NCI-H1092 (cell line): Measurements from ENCODE around the gene ANKRD44.
"Not testable (repeated sequence)": the region's sequence is repeated elsewhere in the genome, so short reads cannot be mapped to it uniquely, and the experiment has no call there.

ENCODE experiments used
- DNase-seq: peaks from one replicate; lab custom pipeline; 2025; lab: John Stamatoyannopoulos, UW

Gene ANKRD44

GRCh38 chr2:197076652-197077051, 233.9 kb downstream of the ANKRD44 start:
- DNase-seq = no peak

DNA sequence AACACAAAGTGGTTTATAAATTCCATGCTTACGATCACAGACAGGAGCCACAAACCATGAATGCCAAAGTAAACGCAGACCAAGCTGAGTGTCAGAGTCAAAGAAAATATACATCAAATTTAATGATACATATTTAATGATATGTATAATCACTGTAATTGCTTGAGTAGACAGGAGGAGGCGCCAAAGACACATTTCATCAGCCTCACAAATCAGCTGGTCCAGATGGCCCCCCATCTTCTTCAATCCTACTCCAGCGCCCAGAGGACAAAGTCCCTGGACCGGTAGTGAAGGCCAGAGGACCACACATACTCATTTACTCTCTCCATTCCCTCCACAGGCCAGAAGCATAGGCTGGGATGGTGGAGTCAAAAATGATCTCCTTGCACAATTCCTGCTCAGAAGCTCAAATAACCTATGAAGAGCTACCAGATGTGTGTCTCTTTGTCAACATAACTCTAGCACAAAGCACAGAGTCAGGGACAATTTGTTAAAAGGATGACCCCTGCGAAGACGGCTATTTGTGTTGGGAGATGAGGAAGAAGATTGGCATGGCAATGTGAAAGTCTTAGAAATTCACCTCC, 234.7 kb downstream of the ANKRD44 start:
- no peak for DNase-seq

GRCh38 chr2:197075281-197075680, 235.3 kb downstream of the ANKRD44 start:
- no peak for DNase-seq

DNA sequence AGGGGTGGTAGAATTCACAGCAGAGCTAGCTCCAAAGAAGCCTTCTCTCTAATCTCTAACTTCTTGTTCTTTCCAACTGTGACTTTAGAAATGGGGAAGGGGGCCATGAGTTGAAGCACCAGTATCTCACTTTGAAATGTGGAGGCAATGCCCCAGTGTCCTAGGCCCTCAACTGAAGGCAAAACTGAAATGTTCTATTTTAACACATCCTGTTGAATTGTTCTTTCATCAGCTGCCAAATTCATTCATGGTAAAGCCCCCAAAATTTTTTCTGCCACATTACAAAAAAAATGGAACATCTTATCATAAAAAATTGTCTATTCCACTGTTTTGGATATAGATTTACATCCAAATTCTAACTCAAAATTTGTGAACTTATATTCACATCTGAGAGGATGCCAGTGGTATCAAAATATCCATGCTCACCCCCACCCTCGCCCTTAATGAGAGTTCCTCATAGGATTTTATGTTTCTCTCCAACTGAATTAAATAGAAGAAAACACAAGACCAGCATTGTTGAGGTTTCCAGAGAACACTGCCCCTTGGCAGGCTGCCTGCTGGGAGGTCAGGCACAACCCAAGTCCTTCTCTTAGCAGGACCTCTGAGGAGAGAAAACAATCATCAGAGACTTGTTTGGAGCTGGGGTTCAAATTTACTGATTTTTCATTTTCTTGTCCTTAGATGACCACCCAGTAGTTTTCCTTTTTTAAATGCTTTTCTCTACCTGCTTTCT, 236.7 kb downstream of the ANKRD44 start:
- DNase-seq = no peak

DNA sequence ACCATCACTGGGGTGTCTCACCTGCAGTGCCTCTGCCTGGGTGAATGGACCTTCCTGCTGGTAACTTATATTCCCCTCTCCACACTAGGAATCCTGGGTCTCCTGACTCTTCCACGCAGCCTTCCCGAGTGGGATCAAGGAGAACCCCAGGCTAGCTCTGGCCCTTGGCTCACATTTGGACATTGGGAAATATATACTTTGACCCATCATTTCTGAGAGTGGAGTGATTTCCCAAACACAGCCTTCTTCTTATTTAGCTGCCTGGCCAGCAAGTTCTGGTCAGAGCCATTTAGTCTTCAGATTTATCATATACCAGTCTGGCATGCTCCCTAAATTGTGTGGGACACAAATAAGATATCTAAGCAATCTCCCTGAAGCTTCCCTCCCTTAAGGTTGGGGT, 237.3 kb downstream of the ANKRD44 start:
- no peak for DNase-seq

DNA sequence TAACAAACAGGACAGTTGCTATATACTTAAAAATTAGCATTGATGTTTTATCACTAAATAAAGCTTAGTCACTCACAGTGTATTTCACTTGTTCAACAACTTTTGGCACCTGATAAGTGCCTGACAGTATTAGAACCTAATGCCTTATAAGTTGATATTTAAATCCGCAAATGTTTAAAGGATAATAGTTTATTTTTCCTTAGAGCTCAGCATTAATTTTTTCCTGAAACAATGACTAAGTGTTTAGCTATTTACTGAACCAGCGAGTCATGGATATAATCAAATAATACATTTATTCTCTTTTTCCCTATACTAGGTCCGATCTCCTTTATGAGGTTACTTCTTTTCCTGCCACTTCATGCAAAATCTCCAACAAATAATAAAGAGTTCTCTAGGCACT, 238.0 kb downstream of the ANKRD44 start:
- no peak for DNase-seq

GRCh38 chr2:197071790-197072436, 238.7 kb downstream of the ANKRD44 start:
- DNase-seq = no peak

DNA sequence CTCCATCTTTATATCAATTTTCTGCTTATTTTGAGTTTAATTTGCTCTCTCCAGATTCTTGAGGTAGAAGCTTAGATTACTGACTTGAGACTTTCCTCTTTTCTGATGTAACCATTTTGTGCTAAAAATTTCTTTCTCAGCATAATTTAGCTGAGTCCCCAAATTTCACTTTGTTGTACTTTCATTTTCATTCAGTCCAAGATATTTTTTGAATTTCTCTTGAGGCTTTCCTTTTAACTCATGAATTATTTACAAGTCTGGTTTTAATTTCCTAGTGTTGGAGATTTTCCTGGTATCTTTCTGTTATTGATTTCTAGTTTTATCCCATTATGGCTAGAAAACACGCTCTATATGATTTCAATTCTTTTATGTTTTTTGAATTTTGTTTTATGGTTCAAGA, 239.4 kb downstream of the ANKRD44 start:
- no peak for DNase-seq

- no peak for DNase-seq
These were observed 240.6 kb downstream of the ANKRD44 start for GRCh38 chr2:197069958-197070357.

DNA sequence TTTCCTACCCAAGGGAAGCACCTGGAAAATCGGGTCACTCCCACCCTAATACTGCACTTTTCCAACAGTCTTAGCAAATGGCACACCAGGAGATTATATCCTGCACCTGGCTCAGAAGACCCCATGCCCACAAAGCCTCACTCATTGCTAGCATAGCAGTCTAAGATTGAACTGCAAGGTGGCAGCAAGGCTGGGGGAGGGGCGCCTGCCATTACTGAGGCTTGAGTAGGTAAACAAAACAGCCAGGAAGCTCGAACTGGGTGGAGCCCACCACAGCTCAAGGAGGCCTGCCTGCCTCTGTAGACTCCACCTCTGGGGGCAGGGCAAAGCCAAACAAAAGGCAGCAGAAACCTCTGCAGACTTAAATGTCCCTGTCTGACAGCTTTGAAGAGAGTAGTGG, 248.0 kb downstream of the ANKRD44 start:
- DNase-seq = not testable (repeated sequence)

- no peak for DNase-seq
These were observed 251.1 kb downstream of the ANKRD44 start for GRCh38 chr2:197059477-197059876.

DNA sequence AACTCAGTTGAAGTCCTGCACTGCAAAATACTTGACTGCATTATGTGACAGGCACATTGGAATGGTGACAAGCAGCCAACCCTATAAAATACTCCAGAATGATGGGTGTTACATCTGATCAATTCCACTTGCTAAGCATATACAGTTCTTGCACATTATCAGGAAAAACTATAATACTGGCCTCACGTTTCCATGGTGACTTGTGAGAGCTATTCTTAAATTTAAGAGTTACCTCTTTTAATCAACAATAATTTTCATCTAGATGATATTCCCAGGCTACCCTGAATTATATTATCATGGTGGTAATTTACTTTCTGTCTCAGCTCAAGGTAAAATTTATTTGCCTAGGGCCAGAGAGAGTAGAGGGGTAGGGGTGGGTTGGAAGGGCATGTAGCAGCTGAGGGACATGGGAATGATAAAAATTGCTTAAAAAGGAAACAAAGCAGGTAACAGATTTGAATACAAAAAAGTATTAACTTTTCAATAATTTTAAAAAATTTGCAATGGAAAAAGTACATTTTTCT, 251.7 kb downstream of the ANKRD44 start:
- DNase-seq = no peak

DNA sequence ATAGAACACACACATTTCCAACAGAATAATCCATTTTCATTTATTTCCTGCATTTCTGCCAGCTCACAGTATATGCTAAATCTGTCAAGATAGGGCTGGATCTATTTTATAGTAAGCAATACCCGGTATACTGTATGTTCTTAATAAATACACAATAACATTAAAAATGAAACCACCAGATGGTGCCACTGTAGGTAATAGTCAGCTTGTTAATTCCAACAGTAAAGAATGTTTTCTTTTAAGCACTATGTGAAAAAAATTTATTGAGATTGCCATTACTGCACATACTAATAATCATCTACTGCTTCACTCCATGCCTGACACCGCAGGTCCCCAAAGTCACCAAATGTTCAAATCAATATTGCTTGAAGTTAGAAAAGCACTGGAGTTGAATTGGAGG, 252.6 kb downstream of the ANKRD44 start:
- no peak for DNase-seq

DNA sequence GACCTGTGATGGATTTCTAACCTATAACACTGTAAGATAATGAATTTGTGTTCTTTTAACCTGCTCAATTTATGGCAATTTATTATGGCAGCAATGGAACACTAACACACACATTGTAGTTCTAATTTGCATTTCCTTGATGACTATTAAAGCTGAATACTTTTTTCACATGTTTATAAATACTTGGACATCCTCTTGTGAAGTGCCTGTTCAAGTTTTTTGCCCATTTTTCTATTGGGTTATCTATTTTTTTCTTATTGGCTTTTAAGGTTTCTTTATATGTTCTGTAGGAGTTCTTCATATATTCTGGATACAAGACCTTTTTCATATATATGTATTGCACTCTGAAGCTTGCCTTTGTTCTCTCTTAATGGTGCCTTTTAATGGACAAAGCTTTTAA, 255.5 kb downstream of the ANKRD44 start:
- no peak for DNase-seq

DNA sequence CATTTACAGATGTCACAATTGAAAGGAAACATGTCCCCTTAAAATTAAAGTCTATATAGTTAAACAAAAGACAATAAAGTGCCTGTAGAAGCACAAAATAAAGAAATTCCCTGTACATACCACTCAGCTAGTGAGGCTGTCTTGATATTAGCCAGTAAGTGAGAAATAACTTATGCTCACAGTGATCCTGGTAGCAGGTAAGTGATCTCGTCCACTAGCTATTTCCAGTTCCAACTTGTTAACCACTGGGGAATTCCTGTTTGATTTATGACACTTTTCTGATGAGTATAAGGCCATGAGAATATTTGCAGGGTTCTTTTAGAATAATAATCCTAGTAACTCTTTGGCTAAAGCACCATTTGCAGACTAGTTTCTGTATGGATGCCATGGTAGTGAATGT, 256.1 kb downstream of the ANKRD44 start:
- DNase-seq = no peak

GRCh38 chr2:197052356-197052755, 258.2 kb downstream of the ANKRD44 start:
- DNase-seq = no peak

- DNase-seq = no peak
These were observed 265.5 kb downstream of the ANKRD44 start for GRCh38 chr2:197045115-197045514.

GRCh38 chr2:197042739-197043196, 267.8 kb downstream of the ANKRD44 start:
- no peak for DNase-seq

- DNase-seq = no peak
These were observed 272.6 kb downstream of the ANKRD44 start for GRCh38 chr2:197037863-197038398.

- DNase-seq = no peak
These were observed 275.6 kb downstream of the ANKRD44 start for GRCh38 chr2:197035002-197035401.

DNA sequence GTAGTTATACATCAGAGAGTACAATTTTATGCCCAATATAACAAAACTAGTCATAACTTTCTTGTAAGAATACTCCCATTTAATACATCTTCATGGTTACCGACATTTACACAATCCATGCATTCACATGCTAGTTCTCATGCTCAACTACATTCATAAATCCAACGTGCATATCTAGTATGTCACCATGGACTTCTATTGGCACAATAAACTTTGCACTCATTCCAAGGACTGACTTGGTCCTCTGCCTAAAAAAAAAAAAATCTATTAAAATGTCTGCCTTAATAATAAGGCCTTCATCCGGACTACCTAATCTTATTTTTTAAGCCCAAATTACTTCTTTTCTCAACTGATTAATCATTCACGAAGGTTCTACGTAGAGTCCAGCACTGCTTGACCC, 276.3 kb downstream of the ANKRD44 start:
- no peak for DNase-seq

DNA sequence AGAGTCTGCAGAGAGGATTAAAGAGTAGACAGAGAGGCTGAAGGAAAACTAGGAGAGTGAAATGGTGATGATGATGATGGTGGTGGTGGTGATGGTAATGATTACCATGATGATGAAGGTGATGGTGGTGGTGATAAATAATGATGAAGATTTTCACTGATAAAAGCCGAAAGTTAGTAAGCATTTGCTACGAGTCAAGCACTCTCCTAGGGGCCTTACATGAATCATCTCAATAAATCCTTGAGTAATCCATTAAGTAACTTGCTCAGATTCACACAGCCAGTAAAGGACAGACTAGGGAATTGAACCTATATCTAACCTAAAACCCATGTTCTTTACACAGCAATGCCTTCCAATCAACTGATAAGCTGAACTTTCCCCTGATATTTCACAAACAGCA, 277.4 kb downstream of the ANKRD44 start:
- no peak for DNase-seq

GRCh38 chr2:197031803-197032202, 278.8 kb downstream of the ANKRD44 start:
- DNase-seq = no peak
